GM12874 (cell line): ENCODE data around the gene BICDL2.
A peak's percentile ranks its signal among the peaks of the same experiment; 100 is the strongest.

Experiments
- TF ChIP-seq, protein P1 (sequence below): IDR thresholded peaks from 2 replicates; pipeline ENCODE4 v1.5.1; 2011; ENCODE audit warnings: low read depth, mild to moderate bottlenecking, control low read depth, low read length, moderate library complexity; ENCODE audit not compliant: insufficient read depth

The BICDL2 gene

DNA sequence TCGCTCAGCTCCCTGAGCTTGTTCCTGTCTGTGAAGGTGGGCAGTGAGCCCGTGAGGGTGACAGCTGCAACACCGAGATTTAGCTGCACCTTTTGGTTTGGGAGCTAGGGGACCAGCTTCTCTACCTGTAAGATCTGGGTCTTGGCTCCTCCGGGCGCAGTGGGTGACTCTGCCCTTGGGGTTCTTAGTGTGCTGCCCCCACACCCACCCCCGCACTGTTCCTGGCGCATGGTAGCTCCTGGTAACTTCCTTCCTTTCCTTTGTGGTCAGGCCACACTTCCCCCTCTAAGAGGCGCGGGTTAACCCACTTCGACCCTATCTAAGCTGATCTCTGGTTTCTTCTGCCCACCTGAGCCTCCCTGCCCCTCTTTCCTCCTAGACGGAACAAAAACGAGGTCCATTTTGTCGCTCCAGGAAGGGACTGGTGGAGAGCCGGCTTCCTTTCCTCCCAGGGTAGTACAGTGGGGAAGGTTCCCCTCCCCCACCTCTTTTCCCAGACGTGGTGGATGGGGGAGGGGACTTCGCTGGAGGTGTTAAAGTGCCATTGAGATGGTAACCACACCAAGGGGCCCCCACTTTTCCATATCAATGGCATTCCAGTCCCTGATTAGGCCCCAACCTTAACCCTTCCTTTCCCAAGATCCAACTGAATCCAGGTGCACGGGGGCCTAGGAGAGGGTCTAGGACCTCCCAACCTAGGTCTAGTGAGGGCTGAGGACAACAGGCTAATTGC, 28.6 kb downstream of the BICDL2 start:
- TF ChIP-seq, protein P1, sequence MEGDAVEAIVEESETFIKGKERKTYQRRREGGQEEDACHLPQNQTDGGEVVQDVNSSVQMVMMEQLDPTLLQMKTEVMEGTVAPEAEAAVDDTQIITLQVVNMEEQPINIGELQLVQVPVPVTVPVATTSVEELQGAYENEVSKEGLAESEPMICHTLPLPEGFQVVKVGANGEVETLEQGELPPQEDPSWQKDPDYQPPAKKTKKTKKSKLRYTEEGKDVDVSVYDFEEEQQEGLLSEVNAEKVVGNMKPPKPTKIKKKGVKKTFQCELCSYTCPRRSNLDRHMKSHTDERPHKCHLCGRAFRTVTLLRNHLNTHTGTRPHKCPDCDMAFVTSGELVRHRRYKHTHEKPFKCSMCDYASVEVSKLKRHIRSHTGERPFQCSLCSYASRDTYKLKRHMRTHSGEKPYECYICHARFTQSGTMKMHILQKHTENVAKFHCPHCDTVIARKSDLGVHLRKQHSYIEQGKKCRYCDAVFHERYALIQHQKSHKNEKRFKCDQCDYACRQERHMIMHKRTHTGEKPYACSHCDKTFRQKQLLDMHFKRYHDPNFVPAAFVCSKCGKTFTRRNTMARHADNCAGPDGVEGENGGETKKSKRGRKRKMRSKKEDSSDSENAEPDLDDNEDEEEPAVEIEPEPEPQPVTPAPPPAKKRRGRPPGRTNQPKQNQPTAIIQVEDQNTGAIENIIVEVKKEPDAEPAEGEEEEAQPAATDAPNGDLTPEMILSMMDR: no peak

DNA sequence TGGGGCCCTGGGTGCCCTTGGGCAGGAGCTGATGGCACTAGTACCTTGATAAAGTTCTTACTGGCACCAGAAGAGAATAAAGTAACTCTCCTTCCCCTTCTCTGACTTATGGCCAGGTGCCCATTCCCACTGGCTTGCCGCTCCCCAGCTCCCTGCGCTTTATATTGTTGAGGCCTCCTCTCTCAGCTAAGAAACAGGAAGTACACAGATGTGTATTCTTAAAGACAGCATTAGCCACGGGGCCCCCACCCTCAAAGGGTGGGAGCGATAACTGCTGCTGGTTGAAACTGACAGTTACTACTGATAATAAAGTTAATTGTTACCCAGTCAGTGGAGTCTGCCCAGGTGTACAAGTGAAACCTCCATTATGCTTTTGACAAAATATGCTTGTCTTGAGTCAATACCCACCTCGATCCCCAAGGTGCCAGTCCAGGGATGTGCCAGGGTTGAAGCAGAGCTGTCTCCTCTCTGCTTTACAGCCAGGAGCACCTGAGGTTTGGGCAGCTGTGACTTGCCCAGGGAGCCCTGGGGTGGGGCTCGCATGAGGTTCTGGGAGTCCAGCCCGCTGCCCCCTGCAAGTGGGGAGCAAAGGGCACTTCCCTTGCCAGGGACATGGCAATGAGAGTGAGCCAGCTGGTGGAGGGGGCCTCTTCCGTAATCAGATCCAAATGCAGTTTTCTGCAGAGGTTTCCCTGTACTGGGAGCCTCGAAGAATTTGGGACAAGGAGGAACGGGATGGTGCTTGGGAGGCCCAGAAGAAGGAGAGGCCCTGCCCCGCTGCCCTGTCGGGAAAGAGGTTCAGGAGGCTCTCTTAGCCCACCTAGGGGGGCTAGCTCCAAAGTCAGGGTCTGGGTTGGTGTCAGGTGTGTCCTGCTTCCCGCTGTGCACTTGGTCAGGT, 29.4 kb downstream of the BICDL2 start:
- TF ChIP-seq, protein P1: no peak

DNA sequence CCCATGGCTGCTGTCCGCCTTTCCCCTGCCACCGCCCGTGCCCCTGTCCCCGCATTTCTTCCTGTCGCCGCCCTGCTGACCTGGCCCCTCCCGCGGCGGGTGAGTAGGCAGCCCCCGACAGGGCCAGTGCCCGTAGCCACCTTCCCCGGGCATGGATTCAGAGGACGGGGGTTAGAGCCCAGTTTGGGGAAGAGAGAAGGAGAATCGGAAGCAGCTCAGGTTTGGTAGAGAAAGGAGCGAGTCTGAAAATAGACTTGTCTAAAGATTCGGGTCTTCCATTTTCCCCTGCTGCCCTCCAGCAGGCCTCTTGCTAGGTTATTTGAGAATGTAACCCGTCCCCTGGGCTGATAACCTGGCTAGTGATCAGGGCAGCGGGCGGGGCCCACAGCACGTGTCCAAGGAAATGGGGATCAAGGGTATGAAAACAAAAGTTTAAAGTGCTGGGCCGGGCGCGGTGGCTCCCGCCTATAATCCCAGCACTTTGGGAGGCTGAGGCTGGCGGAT, 31.9 kb downstream of the BICDL2 start:
- TF ChIP-seq, protein P1: no peak

DNA sequence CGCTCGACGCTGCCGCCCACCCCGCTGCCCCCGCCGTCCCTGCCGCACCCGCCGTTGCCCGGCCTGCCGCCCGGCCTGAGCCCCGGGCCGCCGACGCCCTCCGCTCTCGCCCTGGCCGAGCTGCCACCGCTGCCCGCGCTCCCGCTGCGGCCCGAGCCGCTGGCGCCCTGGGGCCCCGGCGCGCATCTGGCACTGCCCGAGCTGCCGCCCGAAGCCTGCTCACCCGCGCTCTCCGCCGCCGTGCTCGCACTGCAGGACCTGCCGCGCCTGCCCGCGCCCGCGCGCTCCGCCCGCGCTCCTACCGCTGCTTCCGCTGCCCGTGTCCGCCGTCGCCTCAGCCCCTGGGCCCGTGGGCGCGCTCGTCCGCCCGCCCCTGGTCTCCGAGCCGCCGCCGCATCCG, 32.4 kb downstream of the BICDL2 start:
- TF ChIP-seq, protein P1: no peak

DNA sequence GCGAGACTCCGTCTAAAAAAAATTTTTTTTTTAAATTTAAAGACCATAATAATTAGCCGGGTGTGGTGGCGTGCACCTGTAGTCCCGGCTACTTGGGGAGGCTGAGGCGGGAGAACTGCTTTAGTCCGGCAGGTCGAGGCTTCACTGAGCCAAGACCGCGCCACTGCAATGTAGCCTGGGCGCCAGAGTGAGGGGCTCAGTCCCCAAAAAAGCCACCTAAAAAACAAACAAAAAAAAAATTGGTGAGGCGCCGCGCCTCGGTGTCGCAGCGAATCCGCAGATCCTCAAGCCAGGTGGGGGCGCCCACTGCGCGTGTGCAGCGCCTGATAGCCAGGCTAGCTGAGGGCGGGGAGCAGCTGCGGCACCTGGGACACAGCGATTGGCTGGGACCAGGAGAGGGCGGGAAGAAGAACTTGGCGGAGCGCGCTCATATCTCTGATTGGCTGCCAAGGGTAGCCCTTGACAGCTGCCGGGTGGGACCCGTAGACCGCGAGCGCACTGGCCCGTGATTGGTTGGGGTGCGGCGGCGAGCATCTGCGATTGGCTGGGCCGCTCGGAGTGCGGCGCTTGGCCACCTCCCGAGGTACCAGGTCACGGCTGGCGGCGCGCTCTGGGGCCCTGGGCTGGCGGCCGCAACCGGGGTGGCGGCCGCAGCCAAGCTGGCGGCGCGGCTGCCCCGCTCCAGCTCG, 33.0 kb downstream of the BICDL2 start:
- TF ChIP-seq, protein P1: peak; percentile 64

DNA sequence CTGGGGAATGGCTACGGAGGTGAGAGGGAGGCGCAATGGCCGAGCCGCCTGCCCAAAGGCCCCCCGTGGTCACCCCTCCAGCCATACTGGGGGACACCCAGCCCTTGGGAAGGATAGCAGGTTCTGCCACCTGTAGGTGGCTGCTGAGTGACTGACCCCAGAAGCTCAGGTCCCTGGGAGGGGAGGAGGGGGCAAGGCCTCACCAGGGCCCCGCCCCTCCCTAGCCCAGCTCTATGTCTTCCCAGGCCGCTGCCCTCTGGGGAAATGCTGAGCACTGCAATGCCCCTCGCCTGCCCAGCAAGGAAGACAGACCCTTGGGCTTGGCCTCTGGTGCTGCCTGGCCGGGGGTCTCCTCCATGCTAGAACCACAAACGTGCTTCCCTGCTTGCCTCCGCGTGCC, 35.4 kb downstream of the BICDL2 start:
- TF ChIP-seq, protein P1: no peak

DNA sequence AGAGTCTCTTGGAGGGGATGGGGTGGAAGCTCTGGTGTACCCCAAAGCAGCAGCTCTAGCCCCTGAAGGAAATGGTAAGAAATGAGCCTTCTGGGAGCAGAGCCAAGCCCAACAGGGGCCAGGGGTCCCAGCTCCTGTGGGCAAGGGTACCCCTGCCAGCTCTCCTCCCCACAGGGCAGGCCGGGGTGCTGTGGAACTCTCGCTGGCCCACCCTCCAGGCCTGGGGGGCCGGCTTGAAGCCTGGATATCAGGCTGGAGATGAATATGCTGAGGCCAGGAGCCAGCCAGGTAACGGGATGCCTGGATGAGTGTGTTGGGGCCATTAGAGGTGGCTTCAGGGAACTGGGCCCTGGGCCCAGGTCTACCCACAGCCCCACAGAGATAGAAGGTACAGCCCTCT, 36.2 kb downstream of the BICDL2 start:
- TF ChIP-seq, protein P1: no peak
